HG02884 (cell line): ENCODE results near the gene PXMP4.

Experiments
- ATAC-seq: cut with Tn5 transposase; IDR thresholded peaks from one replicate; pipeline ENCODE4 v1.9.1; 2021; ENCODE audit warnings: mild to moderate bottlenecking, moderate library complexity; ENCODE audit not compliant: unreplicated experiment

Gene PXMP4

GRCh38 chr20:33670715-33671499 is 49.2 kb downstream of the PXMP4 start:
- no peak for ATAC-seq

- ATAC-seq = no peak
Measured at GRCh38 chr20:33669873-33670640, 50.1 kb downstream of the PXMP4 start.

DNA sequence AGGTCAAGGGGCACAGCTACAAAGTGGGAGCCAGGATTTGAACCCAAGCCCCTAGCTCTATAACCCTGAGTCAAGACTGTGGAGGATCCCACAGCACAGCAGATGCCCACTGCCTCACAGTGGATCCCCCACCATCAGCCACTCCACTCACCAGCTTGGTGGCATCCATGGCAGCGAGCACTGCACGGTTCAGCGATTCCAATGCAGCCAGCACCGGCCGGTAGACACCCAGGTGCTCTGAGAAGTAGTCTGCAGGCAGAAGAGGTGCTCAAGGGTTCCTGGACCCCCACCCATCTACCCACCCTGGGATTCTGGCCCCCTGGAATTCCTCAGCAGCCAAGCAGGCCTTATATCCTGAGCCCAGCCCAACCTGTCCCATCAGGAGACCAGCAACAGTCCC is 50.9 kb downstream of the PXMP4 start:
- no peak for ATAC-seq

DNA sequence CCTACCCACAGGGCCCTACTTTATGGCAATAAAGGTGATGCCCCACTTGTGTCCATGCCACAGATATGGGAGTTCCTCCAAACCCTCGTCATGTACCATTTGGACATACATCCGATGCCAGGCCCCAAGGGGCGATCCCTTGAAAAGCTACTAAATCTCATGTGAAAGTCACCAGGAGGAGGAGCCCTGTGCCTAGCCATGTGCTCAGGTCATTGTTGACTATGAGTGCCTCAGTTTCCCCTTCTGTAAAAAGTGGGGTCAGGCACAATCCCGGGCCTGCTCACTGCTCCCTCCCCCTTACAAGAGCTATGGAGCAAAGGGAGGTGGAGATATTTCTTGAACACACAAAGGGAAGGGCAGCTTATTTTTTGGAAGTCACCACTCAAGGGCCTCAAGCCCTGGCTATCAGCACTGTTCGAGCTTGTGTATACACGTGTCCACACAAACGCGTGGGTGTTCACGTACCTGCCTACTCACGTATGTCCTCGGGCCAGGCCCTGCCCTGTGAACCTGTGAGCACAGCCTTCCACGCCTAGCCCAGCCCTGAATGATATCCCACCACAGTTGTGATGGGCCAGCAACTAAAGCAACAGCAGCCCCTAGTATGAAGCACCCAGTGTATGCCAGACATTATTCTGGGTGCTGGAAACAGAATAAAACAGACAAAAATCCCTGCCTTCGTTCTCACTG is 51.5 kb downstream of the PXMP4 start:
- ATAC-seq = no peak

- ATAC-seq = no peak
Measured at GRCh38 chr20:33667676-33668465, 52.2 kb downstream of the PXMP4 start.

GRCh38 chr20:33667245-33667675 is 52.9 kb downstream of the PXMP4 start:
- ATAC-seq = no peak

GRCh38 chr20:33666293-33667244 is 53.5 kb downstream of the PXMP4 start, which contains the start of gene ACTL10:
ACTL10 (plus strand) TSS chr20:33666943; CDS start chr20:33667498, 555 bp downstream.
- ATAC-seq = peak; percentile 69

DNA sequence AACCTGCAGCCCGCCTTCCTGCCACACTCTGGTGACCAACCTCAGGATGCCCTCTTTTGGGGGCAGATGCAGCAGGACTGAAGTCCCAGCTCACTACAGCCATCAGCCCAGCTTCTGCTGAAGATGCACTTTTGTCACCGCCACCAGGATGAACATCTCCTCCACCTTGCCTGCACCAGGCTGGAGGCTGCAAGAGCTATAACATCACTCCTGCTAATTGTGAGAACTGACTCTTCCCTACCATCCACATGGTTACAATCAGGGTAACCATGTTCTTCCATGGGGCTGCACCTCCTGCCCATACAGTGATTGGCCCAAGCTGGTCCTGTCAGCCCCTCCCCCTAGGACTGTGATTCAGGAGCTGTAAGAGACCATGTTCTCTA is 55.4 kb downstream of the PXMP4 start:
- ATAC-seq = no peak

- ATAC-seq = no peak
Measured at GRCh38 chr20:33664085-33664761, 55.9 kb downstream of the PXMP4 start.

- no peak for ATAC-seq
Measured at GRCh38 chr20:33663161-33664084, 56.7 kb downstream of the PXMP4 start.

GRCh38 chr20:33662172-33662571 is 57.9 kb downstream of the PXMP4 start, which contains the start of gene C20orf144:
C20orf144 (plus strand) TSS chr20:33662327; CDS start chr20:33662346, 19 bp downstream.
- no peak for ATAC-seq

DNA sequence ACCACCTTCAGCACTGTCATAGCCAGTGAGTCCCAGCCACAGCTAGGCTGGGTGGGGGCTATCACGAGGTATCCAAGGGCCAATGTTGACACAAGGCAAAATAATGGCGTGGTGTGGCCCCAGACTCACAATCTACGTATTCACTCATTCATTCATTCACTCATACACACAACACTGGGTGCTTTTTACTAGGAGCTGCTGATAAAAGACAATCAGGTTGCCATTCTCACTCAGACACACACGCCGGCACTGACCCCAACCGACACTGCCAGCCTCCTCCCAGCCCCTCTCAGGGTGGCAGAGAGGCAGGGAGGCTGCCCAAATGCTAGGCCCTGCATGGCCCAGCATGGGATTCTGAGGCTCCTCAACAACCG is 59.4 kb downstream of the PXMP4 start:
- no peak for ATAC-seq

DNA sequence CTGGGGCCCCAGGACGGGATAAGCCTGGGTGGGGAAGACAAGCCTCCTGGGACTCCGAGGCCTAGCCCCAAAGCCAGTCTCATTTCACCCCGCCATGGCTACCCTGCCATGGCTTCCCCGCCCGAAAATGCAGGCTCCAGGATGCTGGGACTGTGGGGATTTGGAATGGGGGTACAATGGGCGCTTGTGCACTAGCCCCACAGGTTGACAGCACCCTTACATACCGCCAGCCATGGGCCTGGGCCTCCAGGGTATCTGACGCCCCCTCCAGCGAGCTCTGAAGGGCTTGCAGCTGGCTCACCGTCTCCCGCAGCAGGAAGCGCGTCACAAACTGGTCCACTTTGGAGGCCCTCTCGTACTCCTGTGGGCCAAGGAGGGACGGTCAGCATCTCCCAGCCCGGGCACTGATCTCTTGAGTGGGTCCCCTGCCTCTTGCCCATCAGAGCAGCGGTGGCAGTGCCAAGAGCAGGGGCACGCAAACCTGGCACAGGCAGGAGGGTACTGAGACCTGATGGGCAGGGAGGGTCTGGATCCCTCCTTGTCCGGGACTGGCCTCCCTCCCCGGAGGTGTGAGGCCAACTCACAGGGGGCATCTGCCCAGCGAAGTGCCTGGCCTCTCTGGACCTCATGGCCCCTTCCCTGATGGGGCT is 60.0 kb downstream of the PXMP4 start:
- ATAC-seq = no peak

- no peak for ATAC-seq
Measured at GRCh38 chr20:33659341-33660034, 60.6 kb downstream of the PXMP4 start.

- no peak for ATAC-seq
Measured at GRCh38 chr20:33658929-33659328, 61.2 kb downstream of the PXMP4 start.

DNA sequence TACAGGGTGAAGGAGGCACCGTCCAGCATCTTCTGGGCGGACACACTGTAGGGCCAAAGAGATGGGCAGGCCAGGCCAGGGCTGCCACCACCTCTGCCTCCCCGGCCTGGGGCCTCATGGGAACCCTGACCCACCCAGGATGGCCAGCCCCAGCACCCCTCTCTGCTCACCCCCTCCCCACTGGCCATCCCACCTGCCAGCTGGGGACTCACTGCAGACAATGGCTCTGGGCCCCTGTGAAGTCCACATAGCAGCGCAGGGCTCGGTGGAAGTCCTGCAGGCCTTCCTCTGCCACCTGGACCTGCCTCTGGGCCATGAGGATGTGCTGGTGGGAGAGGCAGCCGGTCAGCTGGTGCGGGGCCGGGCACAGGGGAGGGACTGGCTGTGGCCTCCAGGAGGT is 61.6 kb downstream of the PXMP4 start:
- no peak for ATAC-seq

DNA sequence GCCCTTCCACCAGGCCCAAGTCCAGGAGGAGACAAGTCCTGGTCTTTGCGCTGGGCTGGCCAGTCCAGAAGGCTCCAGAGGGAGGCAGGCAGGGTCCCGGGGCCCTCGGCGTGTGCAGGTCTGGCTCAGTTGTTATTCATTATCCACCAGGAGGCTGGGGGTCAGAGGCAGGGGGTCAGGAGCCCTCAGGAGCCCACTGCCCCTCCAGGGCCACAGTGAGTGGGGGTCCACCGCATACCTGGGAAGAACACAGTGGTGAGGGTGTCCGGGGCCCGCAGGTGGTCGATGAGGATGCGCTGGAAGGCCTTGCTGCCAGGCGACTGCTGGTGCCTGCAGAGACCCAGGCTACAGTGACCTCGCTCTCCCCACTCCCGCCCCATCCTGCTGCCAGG is 62.4 kb downstream of the PXMP4 start:
- no peak for ATAC-seq
